Jurkat, Clone E6-1 (cell line): Measurements from ENCODE around the gene KIF5B.
"Not testable (repeated sequence)": the region's sequence is repeated elsewhere in the genome, so short reads cannot be mapped to it uniquely, and the experiment has no call there.

Experiments
- DNase-seq: peaks from one replicate; pipeline ENCODE4 v3.0.0-alpha.2; 2011; ENCODE audit warnings: low read depth, low spot score
- H3K4me3 ChIP-seq: 2 replicates; pipeline ENCODE4 v1.5.1; 2011; ENCODE audit warnings: mild to moderate bottlenecking, low read length, control low read depth, moderate library complexity

Gene KIF5B

GRCh38 chr10:31975157-31975765, 81.0 kb downstream of the KIF5B start:
- no peak overlapping the region for H3K4me3 ChIP-seq
- peak; percentile 42 for DNase-seq

GRCh38 chr10:31974434-31975124, 81.6 kb downstream of the KIF5B start:
- H3K4me3 ChIP-seq, result no peak overlapping the region
- DNase-seq, result no peak

- no peak for DNase-seq
- no peak overlapping the region for H3K4me3 ChIP-seq
These were observed 83.6 kb downstream of the KIF5B start for GRCh38 chr10:31972519-31973041.

GRCh38 chr10:31969847-31970246, 86.4 kb downstream of the KIF5B start:
- not testable (repeated sequence) for H3K4me3 ChIP-seq, DNase-seq

GRCh38 chr10:31963589-31963980, 92.6 kb downstream of the KIF5B start:
- no peak for DNase-seq
- H3K4me3 ChIP-seq, result no peak overlapping the region

- no peak overlapping the region for H3K4me3 ChIP-seq
- no peak for DNase-seq
These were observed 93.2 kb downstream of the KIF5B start for GRCh38 chr10:31962826-31963588.

GRCh38 chr10:31961277-31962074, 94.7 kb downstream of the KIF5B start:
- peak; percentile 45 for DNase-seq
- H3K4me3 ChIP-seq, result no peak overlapping the region

GRCh38 chr10:31959461-31960173, 96.6 kb downstream of the KIF5B start:
- DNase-seq, result no peak

More at GRCh38 chr10:31959461-31960173, 96.6 kb downstream of the KIF5B start:
- H3K4me3 ChIP-seq, result no peak overlapping the region
